GM23338 (cell line): ENCODE data around the gene CTU2. TPM values are rescaled to one million over a fixed set of nuclear protein-coding genes. Genes with fewer than 3 reads are reported as not detected.

Source experiments
- ATAC-seq: fragments of 200-7000 bp; cut with Tn5 transposase; 3 replicates; pipeline ENCODE4 v1.9.1; 2020
- DNase-seq: peaks from one replicate; pipeline ENCODE4 v3.0.0-alpha.2; 2015; ENCODE audit warnings: low spot score
- H2AFZ ChIP-seq: fragments of 200-600 bp; sonication (generic); 2 replicates; pipeline ENCODE4 v1.8.0; 2016; ENCODE audit warnings: antibody characterized with exemption, mild to moderate bottlenecking, moderate library complexity
- H3F3A ChIP-seq: fragments of 200-600 bp; sonication (generic); replicated peaks from 2 replicates; pipeline ENCODE4 v1.8.0; 2017; ENCODE audit warnings: antibody characterized with exemption, mixed run types, low read depth
- H3K27ac ChIP-seq: fragments of 200-600 bp; sonication (generic); 2 replicates; pipeline ENCODE4 v1.6.1; 2016; ENCODE audit warnings: low read depth
- H3K27me3 ChIP-seq: fragments of 200-600 bp; sonication (generic); 2 replicates; pipeline ENCODE4 v1.8.0; 2016; ENCODE audit warnings: mild to moderate bottlenecking, mixed run types, moderate library complexity; ENCODE audit not compliant: insufficient read depth
- H3K36me3 ChIP-seq: fragments of 200-600 bp; sonication (generic); 2 replicates; pipeline ENCODE4 v1.8.0; 2016; ENCODE audit warnings: mild to moderate bottlenecking; ENCODE audit not compliant: insufficient read depth
- H3K4me1 ChIP-seq: fragments of 200-600 bp; sonication (generic); 2 replicates; pipeline ENCODE4 v1.8.0; 2016; ENCODE audit warnings: mild to moderate bottlenecking, moderate library complexity; ENCODE audit not compliant: insufficient read depth
- H3K4me2 ChIP-seq: fragments of 200-600 bp; sonication (generic); 2 replicates; pipeline ENCODE4 v1.7.1; 2017; ENCODE audit warnings: mixed run types
- H3K4me3 ChIP-seq: fragments of 200-600 bp; sonication (generic); 2 replicates; pipeline ENCODE4 v1.6.1; 2016; ENCODE audit warnings: mixed run types
- H3K79me2 ChIP-seq: fragments of 200-600 bp; sonication (generic); replicated peaks from 2 replicates; pipeline ENCODE4 v1.8.0; 2017; ENCODE audit warnings: mild to moderate bottlenecking; ENCODE audit not compliant: insufficient read depth
- H3K9me2 ChIP-seq: fragments of 200-600 bp; sonication (generic); 2 replicates; pipeline ENCODE4 v1.8.0; 2017; ENCODE audit not compliant: insufficient read depth
- H4K20me1 ChIP-seq: fragments of 200-600 bp; sonication (generic); replicated peaks from 2 replicates; pipeline ENCODE4 v1.8.0; 2017; ENCODE audit warnings: mild to moderate bottlenecking; ENCODE audit not compliant: insufficient read depth
- H3K27ac Mint-ChIP-seq: 2 replicates; pipeline ENCODE4 v1.8.0; 2020; ENCODE audit warnings: inconsistent platforms, mild to moderate bottlenecking, moderate library complexity, mixed read lengths
- H3K27me3 Mint-ChIP-seq: 3 replicates; pipeline ENCODE4 v1.8.0; 2022; ENCODE audit warnings: low read depth, mild to moderate bottlenecking, moderate library complexity, mixed read lengths, inconsistent platforms; ENCODE audit not compliant: insufficient read depth, poor library complexity
- H3K36me3 Mint-ChIP-seq: 3 replicates; pipeline ENCODE4 v1.8.0; 2021; ENCODE audit warnings: low read depth, mild to moderate bottlenecking, inconsistent platforms, moderate library complexity, mixed read lengths
- H3K4me1 Mint-ChIP-seq: 3 replicates; pipeline ENCODE4 v1.8.0; 2020; ENCODE audit warnings: mild to moderate bottlenecking, inconsistent platforms, mixed read lengths
- H3K4me3 Mint-ChIP-seq: 3 replicates; pipeline ENCODE4 v1.8.0; 2021; ENCODE audit warnings: moderate library complexity, mild to moderate bottlenecking, inconsistent platforms, mixed read lengths
- H3K9me3 Mint-ChIP-seq: 3 replicates; pipeline ENCODE4 v1.8.0; 2020; ENCODE audit warnings: moderate library complexity, mild to moderate bottlenecking, inconsistent platforms, mixed read lengths
- CREB1 ChIP-seq: fragments of 250-450 bp; sonication (Bioruptor Pico); IDR thresholded peaks from 2 replicates; pipeline ENCODE4 v1.5.0; 2020; ENCODE audit warnings: low read depth, mild to moderate bottlenecking, moderate library complexity
- CTCF ChIP-seq, 2 experiments: fragments of 200-600 bp in 1 of 2; sonication (generic) in 1 of 2; conservative IDR thresholded peaks; 2 replicates each; pipeline versions ENCODE4 v1.5.1 to v1.6.1; 2016 to 2017; ENCODE audit warnings: antibody characterized with exemption in 2 of 2, low read depth in 2 of 2, mild to moderate bottlenecking in 2 of 2, moderate library complexity in 1 of 2
- ETS1 ChIP-seq: IDR thresholded peaks from 2 replicates; pipeline ENCODE4 v1.6.1; 2016; ENCODE audit warnings: antibody characterized with exemption
- EZH2 ChIP-seq: fragments of 200-600 bp; sonication (generic); IDR thresholded peaks from one replicate; pipeline ENCODE4 v1.8.0; 2017; ENCODE audit warnings: antibody characterized with exemption, mild to moderate bottlenecking, low read depth; ENCODE audit not compliant: unreplicated experiment
- EZH2phosphoT487 ChIP-seq: fragments of 200-600 bp; sonication (generic); IDR thresholded peaks from one replicate; pipeline ENCODE4 v1.8.1; 2018; ENCODE audit warnings: antibody characterized with exemption; ENCODE audit not compliant: unreplicated experiment
- JUNB ChIP-seq: IDR thresholded peaks from one replicate; pipeline ENCODE4 v1.6.1; 2016; ENCODE audit warnings: antibody characterized with exemption; ENCODE audit not compliant: unreplicated experiment
- NANOG ChIP-seq: IDR thresholded peaks from 2 replicates; pipeline ENCODE4 v1.6.1; 2016; ENCODE audit warnings: antibody characterized with exemption, borderline replicate concordance
- POLR2AphosphoS5 ChIP-seq: IDR thresholded peaks from 2 replicates; pipeline ENCODE4 v1.6.1; 2016; ENCODE audit warnings: antibody characterized with exemption, low read depth
- REST ChIP-seq: IDR thresholded peaks from one replicate; pipeline ENCODE4 v1.6.1; 2018; ENCODE audit warnings: antibody characterized with exemption; ENCODE audit not compliant: unreplicated experiment
- ZNF331 ChIP-seq: fragments of 250-450 bp; sonication (Bioruptor Pico); IDR thresholded peaks from 2 replicates; pipeline ENCODE4 v1.5.0; 2020; ENCODE audit warnings: low read depth, mild to moderate bottlenecking, moderate library complexity
- polyA plus RNA-seq: library from polyadenylated mRNA; unstranded; fragments of >200 nt; fragmentation: Nextera tagmentation; extraction: Ambion mirVana; gene quantifications from 2 replicates; pipeline ENCODE4 v1.2.1, GENCODE V29; 2016
- total RNA-seq: library from RNA; depleted of rRNA; stranded (reverse); fragments of >200 nt; shearing (Covaris generic); gene quantifications from 2 replicates; pipeline ENCODE4 v1.2.3, GENCODE V29; 2014

CTU2 gene
- total and polyA plus RNA-seq, 2 experiments from 2014 or later = 22.3 to 25.7 TPM

- H3K4me3 Mint-ChIP-seq = no peak overlapping the region
- no peak overlapping the region for H3K27ac Mint-ChIP-seq
- H3F3A ChIP-seq = no peaks in the 10 kb centered on the region
- H3K27ac ChIP-seq = no peak overlapping the region
- H3K4me2 ChIP-seq = no peak overlapping the region
- no peaks in the 10 kb centered on the region for H4K20me1 ChIP-seq
- H3K4me3 ChIP-seq = no peak overlapping the region
- H3K36me3 ChIP-seq = no peaks in the 10 kb centered on the region; the same call in 1 of the 2 replicates
- H3K4me1 Mint-ChIP-seq = peaks cover 4% of the 10 kb centered on the region; the same call in 1 of the 3 replicates
- DNase-seq = no peak
- H3K9me2 ChIP-seq = no peaks in the 10 kb centered on the region
- no peaks in the 10 kb centered on the region for H3K27me3 ChIP-seq
- H3K79me2 ChIP-seq = no peaks in the 10 kb centered on the region
- H3K4me1 ChIP-seq = no peaks in the 10 kb centered on the region
- TF ChIP-seq CREB1 (CRISPR knock-in tag) (no peak), CTCF (conservative IDR thresholded peaks at IDR 0.05; ENCODE audit: low read depth in 2 of 2) (no peak), JUNB (no peak), POLR2AphosphoS5 (no peak)
- no peak overlapping the region for H2AFZ ChIP-seq
- peaks cover 7% of the 10 kb centered on the region for H3K27me3 Mint-ChIP-seq
- ATAC-seq = no peak
- no peaks in the 10 kb centered on the region for H3K36me3 Mint-ChIP-seq
- no peaks in the 10 kb centered on the region for H3K9me3 Mint-ChIP-seq
Measured at GRCh38 chr16:88739977-88740726, 33.8 kb downstream of the CTU2 start.

- Histone ChIP-seq H3K4me3 (no peak overlapping the region), H3K4me1 (no peaks in the 10 kb centered on the region; the same call in 1 of the 2 replicates), H3K4me2 (no peak overlapping the region), H3K36me3 (no peaks in the 10 kb centered on the region; the same call in 1 of the 2 replicates), H2AFZ (no peak overlapping the region), H3K27me3 (no peaks in the 10 kb centered on the region), H3F3A (no peaks in the 10 kb centered on the region), H4K20me1 (no peaks in the 10 kb centered on the region), H3K9me2 (no peaks in the 10 kb centered on the region), H3K27ac (no peak overlapping the region), H3K79me2 (no peaks in the 10 kb centered on the region)
- Mint-ChIP-seq H3K4me3 (no peak overlapping the region), H3K27me3 (peaks cover 11% of the 10 kb centered on the region), H3K27ac (no peak overlapping the region), H3K36me3 (no peaks in the 10 kb centered on the region), H3K9me3 (no peaks in the 10 kb centered on the region), H3K4me1 (peaks cover 4% of the 10 kb centered on the region; the same call in 1 of the 3 replicates)
- TF ChIP-seq CTCF (conservative IDR thresholded peaks at IDR 0.05; ENCODE audit: low read depth in 2 of 2) = no peak
- TF ChIP-seq REST = no peak
- TF ChIP-seq CREB1 (CRISPR knock-in tag) = no peak
- no peak for TF ChIP-seq ETS1
- no peak for TF ChIP-seq NANOG
- no peak for TF ChIP-seq POLR2AphosphoS5
- no peak for TF ChIP-seq JUNB
- TF ChIP-seq ZNF331 (CRISPR knock-in tag) = no peak
- TF ChIP-seq EZH2phosphoT487 = no peak
- no peak for TF ChIP-seq EZH2
- DNase-seq = no peak
- ATAC-seq = no peak
Measured at GRCh38 chr16:88740727-88741055, 34.4 kb downstream of the CTU2 start.
